HCT116 (cell line): ENCODE measurements around the gene KRTAP16-1. TPM values are rescaled to one million over a fixed set of nuclear protein-coding genes. Genes with fewer than 3 reads are reported as not detected.

ENCODE experiments used
- ATAC-seq: fragments of 200-7000 bp; cut with Tn5 transposase; 2 replicates; pipeline ENCODE4 v1.9.1; 2020; ENCODE audit warnings: mild to moderate bottlenecking, moderate library complexity
- BruUV-seq: library from RNA; stranded (reverse); fragments of 400-500 nt; replicated peaks from 2 replicates; lab custom pipeline; 2021; lab: Mats Ljungman, UMichigan
- CTCF ChIA-PET: fragments of 300-600 bp; sonication (Branson Sonifier 250); formaldehyde crosslinking; loops from one replicate; lab custom pipeline; 2021; ENCODE audit warnings: antibody characterized with exemption; lab: Charles Lee
- POLR2A ChIA-PET: fragments of 300-600, 350-600 bp; sonication (Branson Sonifier 250); formaldehyde crosslinking; loops from one replicate; lab custom pipeline; 2021; ENCODE audit warnings: antibody characterized with exemption; lab: Charles Lee
- RAD21 ChIA-PET, 2 experiments: fragments of 300-600 bp; sonication (Branson Sonifier 250); formaldehyde crosslinking; loops; one replicate each; lab custom pipeline; 2023; ENCODE audit warnings: low total read pairs in 2 of 2; ENCODE audit not compliant: uncharacterized antibody in 2 of 2, unreplicated experiment in 2 of 2, low non-redundant PET in 1 of 2; lab: Charles Lee
- DNase-seq: peaks from one replicate; pipeline ENCODE4 v3.0.0-alpha.2; 2010; ENCODE audit warnings: low read depth, low spot score
- H2AFZ ChIP-seq: fragments of 200-600 bp; shearing (Covaris generic), sonication (generic); 2 replicates; pipeline ENCODE4 v1.6.1; 2017; ENCODE audit warnings: low read depth, mixed run types, mixed read lengths, antibody characterized with exemption, low read length; ENCODE audit not compliant: poor library complexity, severe bottlenecking
- H3K27ac ChIP-seq: 2 replicates; pipeline ENCODE4 v1.5.1; 2012; ENCODE audit warnings: low read depth, low read length
- H3K27me3 ChIP-seq: fragments of 200-600 bp; sonication (generic); 2 replicates; pipeline ENCODE4 v1.6.1; 2016; ENCODE audit warnings: mixed run types, low read length, mixed read lengths; ENCODE audit not compliant: insufficient read depth
- H3K36me3 ChIP-seq, 2 experiments: fragments of 200-500 bp in 1 of 2; fragments of 200-600 bp in 1 of 2; sonication (Bioruptor generic) in 1 of 2; sonication (generic) in 1 of 2; 2 replicates each; pipeline versions ENCODE4 v1.5.1 to v1.6.1; 2014 to 2016; ENCODE audit warnings: low read length in 2 of 2, inconsistent platforms in 1 of 2, mixed read lengths in 1 of 2, mixed run types in 1 of 2; ENCODE audit not compliant: insufficient read depth in 2 of 2, control insufficient read depth in 1 of 2
- H3K4me1 ChIP-seq, 2 experiments: fragments of 200-600 bp in 1 of 2; sonication (generic) in 1 of 2; 2 replicates each; pipeline versions ENCODE4 v1.5.1 to v1.6.1; 2012 to 2017; ENCODE audit warnings: low read length in 2 of 2, inconsistent platforms in 1 of 2, mild to moderate bottlenecking in 1 of 2, mixed read lengths in 1 of 2, mixed run types in 1 of 2, moderate library complexity in 1 of 2; ENCODE audit not compliant: insufficient read depth in 2 of 2, control insufficient read depth in 1 of 2
- H3K4me2 ChIP-seq: fragments of 200-600 bp; sonication (generic); 2 replicates; pipeline ENCODE4 v1.6.1; 2017; ENCODE audit warnings: mixed run types, low read length, mixed read lengths
- H3K4me3 ChIP-seq, 2 experiments: fragments of 200-600 bp in 1 of 2; sonication (generic) in 1 of 2; replicated peaks in 1 of 2; 2 replicates each; pipeline ENCODE4 v1.5.1; 2011 to 2016; ENCODE audit warnings: low read length in 2 of 2, control low read depth in 1 of 2, low read depth in 1 of 2, mild to moderate bottlenecking in 1 of 2, mixed read lengths in 1 of 2, mixed run types in 1 of 2
- H3K79me2 ChIP-seq: fragments of 200-600 bp; sonication (generic); 2 replicates; pipeline ENCODE4 v1.6.1; 2017; ENCODE audit warnings: mild to moderate bottlenecking, mixed run types, low read length, moderate library complexity, mixed read lengths; ENCODE audit not compliant: insufficient read depth
- H3K9ac ChIP-seq: fragments of 200-600 bp; sonication (generic); 2 replicates; pipeline ENCODE4 v1.6.1; 2016; ENCODE audit warnings: low read length, mixed read lengths
- H3K9me2 ChIP-seq: fragments of 200-600 bp; sonication (generic), shearing (Covaris generic); 2 replicates; pipeline ENCODE4 v1.6.1; 2017; ENCODE audit warnings: mixed run types, mild to moderate bottlenecking, moderate library complexity; ENCODE audit not compliant: insufficient read depth
- H3K9me3 ChIP-seq, 2 experiments: fragments of 200-500 bp in 1 of 2; fragments of 200-600 bp in 1 of 2; sonication (Bioruptor generic) in 1 of 2; sonication (generic) in 1 of 2; 2 replicates each; pipeline ENCODE4 v1.6.1; 2014 to 2017; ENCODE audit warnings: low read length in 2 of 2, mixed read lengths in 2 of 2, inconsistent platforms in 1 of 2, low read depth in 1 of 2, mild to moderate bottlenecking in 1 of 2, mixed run types in 1 of 2, moderate library complexity in 1 of 2; ENCODE audit not compliant: control insufficient read depth in 1 of 2, insufficient read depth in 1 of 2
- H4K20me1 ChIP-seq: fragments of 200-600 bp; sonication (generic), shearing (Covaris generic); 2 replicates; pipeline ENCODE4 v1.6.1; 2017; ENCODE audit warnings: mixed run types, mild to moderate bottlenecking, moderate library complexity; ENCODE audit not compliant: insufficient read depth
- FOSL1 ChIP-seq: IDR thresholded peaks from 2 replicates; pipeline ENCODE4 v1.6.1; 2012; ENCODE audit warnings: low read depth
- MAX ChIP-seq: IDR thresholded peaks from 2 replicates; pipeline ENCODE4 v1.6.1; 2012
- POLR2AphosphoS5 ChIP-seq: IDR thresholded peaks from 2 replicates; pipeline ENCODE4 v1.6.1; 2011; ENCODE audit warnings: mild to moderate bottlenecking, low read depth, low read length, moderate library complexity
- intact Hi-C: fragments of 100-400 bp; cut with micrococcal nuclease; formaldehyde crosslinking; loops from 2 replicates; pipeline ENCODE4 v1.10.0; 2022
- total RNA-seq: library from RNA; stranded (reverse); gene quantifications from one replicate; pipeline ENCODE4 v1.2.1, GENCODE V29; 2021; ENCODE audit not compliant: unreplicated experiment

The KRTAP16-1 gene
- total RNA-seq, 1 experiment from 2014 or later = not detected

GRCh38 chr17:41304091-41304490 is 5.0 kb downstream of the KRTAP16-1 start:
- Histone ChIP-seq H3K27me3 (no peaks in the 10 kb centered on the region), H3K9me2 (no peaks in the 10 kb centered on the region), H3K9me3 (peaks cover 0 to 14% of the 10 kb centered on the region in 2 experiments; a peak in 1 of 4 replicates), H3K4me2 (no peak overlapping the region), H3K36me3 (no peaks in the 10 kb centered on the region), H4K20me1 (no peaks in the 10 kb centered on the region), H3K4me3 (no peak overlapping the region), H3K9ac (no peak overlapping the region), H3K4me1 (no peaks in the 10 kb centered on the region), H2AFZ (no peak overlapping the region), H3K79me2 (no peaks in the 10 kb centered on the region), H3K27ac (no peak overlapping the region)
- ChIA-PET POLR2A (no interaction called here), CTCF (no interaction called here), RAD21 (no interaction called here)
- intact Hi-C loops = no loop called here
- no peak for TF ChIP-seq POLR2AphosphoS5
- DNase-seq = no peak
- BruUV-seq = no TSS peak
- no peak for ATAC-seq

DNA sequence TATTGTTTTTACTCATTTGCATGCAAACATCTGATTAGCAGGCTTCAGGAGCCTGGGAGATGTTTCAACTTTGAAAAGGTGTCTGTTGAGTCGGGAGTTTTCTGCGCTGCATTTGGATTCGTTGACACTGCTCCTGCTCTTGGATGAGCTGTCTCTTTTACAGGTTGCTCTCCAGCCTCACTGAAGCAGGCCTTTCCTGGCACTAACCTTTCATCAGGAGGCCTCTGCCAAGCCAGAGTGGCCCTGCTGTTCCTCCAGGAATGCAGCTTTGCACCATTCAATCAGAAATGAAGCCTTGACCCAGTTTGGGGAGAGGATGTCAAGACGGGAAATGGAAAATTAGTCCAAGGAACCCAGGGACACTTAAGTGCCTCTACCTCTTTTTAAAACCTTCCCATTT is 6.1 kb downstream of the KRTAP16-1 start:
- CTCF ChIA-PET = no interaction called here
- no peak for DNase-seq
- H3K9ac ChIP-seq = no peak overlapping the region
- H3K27me3 ChIP-seq = no peaks in the 10 kb centered on the region
- BruUV-seq = no TSS peak
- H3K4me2 ChIP-seq = no peak overlapping the region
- H3K9me2 ChIP-seq = no peaks in the 10 kb centered on the region
- no peak overlapping the region for H2AFZ ChIP-seq
- POLR2A ChIA-PET = no interaction called here
- intact Hi-C loops = no loop called here
- RAD21 ChIA-PET = no interaction called here
- H4K20me1 ChIP-seq = no peaks in the 10 kb centered on the region
- H3K4me1 ChIP-seq = no peaks in the 10 kb centered on the region
- H3K36me3 ChIP-seq = no peaks in the 10 kb centered on the region
- TF ChIP-seq MAX = no peak
- TF ChIP-seq FOSL1 = no peak
- TF ChIP-seq, all 23 proteins: peak for 0
- H3K27ac ChIP-seq = no peak overlapping the region
- H3K79me2 ChIP-seq = no peaks in the 10 kb centered on the region
- no peak overlapping the region for H3K4me3 ChIP-seq
- no peak for ATAC-seq
- peaks cover 0 to 14% of the 10 kb centered on the region in 2 experiments; a peak in 1 of 4 replicates for H3K9me3 ChIP-seq
